Upper lobe of left lung (tissue), 6 donors: ENCODE measurements around the gene NKX6-2. TPM values are rescaled to one million over a fixed set of nuclear protein-coding genes. Genes with fewer than 3 reads are reported as not detected.
A peak's percentile ranks its signal among the peaks of the same experiment; 100 is the strongest.

Experiments used
- ATAC-seq, 2 donors: fragments of 200-7000 bp; cut with Tn5 transposase; one replicate each; pipeline ENCODE4 v1.9.1; 2022; ENCODE audit warnings: mild to moderate bottlenecking in 2 of 2, moderate library complexity in 2 of 2; ENCODE audit not compliant: low FRiP score in 2 of 2
- DNase-seq, 2 donors: peaks; one replicate each; pipeline ENCODE4 v3.0.0-alpha.2; 2019 to 2020
- H3K27ac ChIP-seq, 4 donors: fragments of 200-600 bp; sonication (generic); one replicate each; pipeline ENCODE4 v1.5.1; 2016 to 2019
- H3K27me3 ChIP-seq, 4 donors: fragments of 200-600 bp; sonication (generic); one replicate each; pipeline ENCODE4 v1.5.1; 2017 to 2019
- H3K36me3 ChIP-seq, 4 donors: fragments of 200-600 bp; sonication (generic); one replicate each; pipeline ENCODE4 v1.5.1; 2016 to 2019
- H3K4me1 ChIP-seq, 4 donors: fragments of 200-600 bp; sonication (generic); one replicate each; pipeline ENCODE4 v1.5.1; 2018 to 2019
- H3K4me3 ChIP-seq, 4 donors: fragments of 200-600 bp; sonication (generic); one replicate each; pipeline ENCODE4 v1.5.1; 2017 to 2019; ENCODE audit warnings: mild to moderate bottlenecking in 2 of 4, moderate library complexity in 1 of 4
- H3K9me3 ChIP-seq, 4 donors: fragments of 200-600 bp; sonication (generic); one replicate each; pipeline ENCODE4 v1.5.1; 2018 to 2019
- CTCF ChIP-seq, 6 experiments: fragments of 450-650 bp in 4 of 6; fragments of 200-600 bp in 2 of 6; sonication (generic) in 2 of 6; IDR thresholded peaks; one replicate each; pipeline ENCODE4 v1.5.1; 2016 to 2019; ENCODE audit warnings: antibody characterized with exemption in 6 of 6
- EP300 ChIP-seq, 4 donors: sonication (generic); formaldehyde crosslinking; IDR thresholded peaks; one replicate each; pipeline ENCODE4 v1.5.1; 2017; ENCODE audit warnings: antibody characterized with exemption in 4 of 4, control low read depth in 2 of 4
- POLR2A ChIP-seq, 4 donors: fragments of 450-650 bp; IDR thresholded peaks; one replicate each; pipeline ENCODE4 v1.5.1; 2016 to 2017; ENCODE audit warnings: antibody characterized with exemption in 4 of 4, mild to moderate bottlenecking in 2 of 4
- POLR2AphosphoS5 ChIP-seq, 2 donors: sonication (generic); formaldehyde crosslinking; IDR thresholded peaks; one replicate each; pipeline ENCODE4 v1.5.1; 2017; ENCODE audit warnings: antibody characterized with exemption in 2 of 2
- WGBS, 2 donors: methylation state at CpG; one replicate each; pipeline ENCODE4 v1.1.5; 2017 to 2018; 5-methylcytosine and 5-hydroxymethylcytosine counted together
- total RNA-seq, 6 donors: library from RNA; depleted of rRNA in 4 of 6; stranded (reverse); fragments of >200 nt in 4 of 6; gene quantifications; one replicate each; pipeline versions ENCODE4 v1.1.0 to v1.2.1, GENCODE V29; 2016 to 2021
- donor health status: DM: no; HTN: no; CAD: no; lungs with moderate emphysema.
- donor health status: DM: no; HTN: yes; CAD: no; lungs with severe emphysema.

Gene NKX6-2
- total RNA-seq, 6 donors from 2014 or later = not detected

GRCh38 chr10:132803416-132804210 lies 17.7 kb upstream of the NKX6-2 start:
- no peak overlapping the region for H3K27ac ChIP-seq
- peaks cover 0 to 6% (median 3%) of the 10 kb centered on the region in 4 donors for H3K9me3 ChIP-seq
- H3K27me3 ChIP-seq = no peaks in the 10 kb centered on the region
- TF ChIP-seq EP300 (IDR thresholded peaks at IDR 0.05) (no peak), POLR2A (IDR thresholded peaks at IDR 0.05) (no peak), CTCF (IDR thresholded peaks at IDR 0.05) (no peak)
- no peak overlapping the region for H3K4me3 ChIP-seq
- ATAC-seq (peak in 1 of 2 donors; percentile 41), DNase-seq (peak in 1 of 2 donors; percentile 55)
- no peaks in the 10 kb centered on the region for H3K4me1 ChIP-seq
- no peaks in the 10 kb centered on the region for H3K36me3 ChIP-seq
- 69 to 77% methylated on average over 13 to 22 of the region's 34 CpGs for WGBS, 2 donors

- H3K27me3 ChIP-seq = no peaks in the 10 kb centered on the region
- H3K4me3 ChIP-seq = no peak overlapping the region
- H3K27ac ChIP-seq = no peak overlapping the region
- H3K4me1 ChIP-seq = no peaks in the 10 kb centered on the region
- no peaks in the 10 kb centered on the region for H3K36me3 ChIP-seq
- TF ChIP-seq CTCF (IDR thresholded peaks at IDR 0.05) (no peak), POLR2A (IDR thresholded peaks at IDR 0.05) (no peak), POLR2AphosphoS5 (IDR thresholded peaks at IDR 0.05) (no peak), EP300 (IDR thresholded peaks at IDR 0.05) (no peak)
- DNase-seq = no peak
- WGBS, 2 donors = 85 to 87% methylated on average over 7 to 13 of the region's 16 CpGs
- peaks cover 0 to 6% (median 3%) of the 10 kb centered on the region in 4 donors for H3K9me3 ChIP-seq
- ATAC-seq = no peak
These were observed 16.9 kb upstream of the NKX6-2 start for GRCh38 chr10:132802694-132803320.

GRCh38 chr10:132802048-132802447 lies 16.1 kb upstream of the NKX6-2 start:
- DNase-seq (no peak), ATAC-seq (no peak)
- no peaks in the 10 kb centered on the region for H3K27me3 ChIP-seq
- no peak overlapping the region for H3K27ac ChIP-seq
- TF ChIP-seq POLR2A (IDR thresholded peaks at IDR 0.05) = no peak
- TF ChIP-seq POLR2AphosphoS5 (IDR thresholded peaks at IDR 0.05) = no peak
- TF ChIP-seq CTCF (IDR thresholded peaks at IDR 0.05) = no peak
- no peaks in the 10 kb centered on the region for H3K36me3 ChIP-seq
- H3K4me3 ChIP-seq = no peak overlapping the region
- H3K4me1 ChIP-seq = no peaks in the 10 kb centered on the region
- 65 to 83% methylated on average over 3 to 5 of the region's 8 CpGs for WGBS, 2 donors
- H3K9me3 ChIP-seq = peaks cover 0 to 6% (median 3%) of the 10 kb centered on the region in 4 donors

- WGBS, 2 donors = 89 to 93% methylated on average over 3 to 11 of the region's 11 CpGs
- no peak for ATAC-seq
- peak in 1 of 2 donors; percentile 72 for DNase-seq
- H3K4me1 ChIP-seq = no peaks in the 10 kb centered on the region
- H3K4me3 ChIP-seq = no peak overlapping the region
- H3K27ac ChIP-seq = no peak overlapping the region
- no peaks in the 10 kb centered on the region for H3K36me3 ChIP-seq
- no peaks in the 10 kb centered on the region for H3K27me3 ChIP-seq
- H3K9me3 ChIP-seq = peaks cover 0 to 6% (median 3%) of the 10 kb centered on the region in 4 donors
- TF ChIP-seq POLR2A (IDR thresholded peaks at IDR 0.05) (no peak), CTCF (IDR thresholded peaks at IDR 0.05) (no peak), POLR2AphosphoS5 (IDR thresholded peaks at IDR 0.05) (no peak), EP300 (IDR thresholded peaks at IDR 0.05) (no peak)
These were observed 13.9 kb upstream of the NKX6-2 start for GRCh38 chr10:132799865-132800264.
